Transverse colon (tissue), 4 donors: ENCODE data around the gene MAZ.
"Not testable (repeated sequence)": the region's sequence is repeated elsewhere in the genome, so short reads cannot be mapped to it uniquely, and the experiment has no call there.

Source experiments
- EP300 ChIP-seq: sonication (generic); formaldehyde crosslinking; IDR thresholded peaks from one replicate; pipeline ENCODE4 v1.6.1; 2017; ENCODE audit warnings: antibody characterized with exemption, low read depth
- POLR2A ChIP-seq: fragments of 450-650 bp; IDR thresholded peaks from one replicate; pipeline ENCODE4 v1.6.1; 2016; ENCODE audit warnings: antibody characterized with exemption, mild to moderate bottlenecking, moderate library complexity
- POLR2AphosphoS5 ChIP-seq, 3 donors: sonication (generic); formaldehyde crosslinking; IDR thresholded peaks; one replicate each; pipeline ENCODE4 v1.6.1; 2016; ENCODE audit warnings: antibody characterized with exemption in 3 of 3
- TF ChIP-seq, protein P1 (sequence below), 5 experiments: fragments of 200-600 bp in 3 of 5; fragments of 450-650 bp in 2 of 5; sonication (generic) in 3 of 5; IDR thresholded peaks; 1 replicate in 2 of 5; 2 replicates in 3 of 5; pipeline ENCODE4 v1.5.1; 2016 to 2017; ENCODE audit warnings: antibody characterized with exemption in 5 of 5, inconsistent platforms in 3 of 5, mild to moderate bottlenecking in 2 of 5, moderate library complexity in 1 of 5

- not testable (repeated sequence) for TF ChIP-seq EP300; POLR2AphosphoS5 (IDR thresholded peaks at IDR 0.05); POLR2A
- TF ChIP-seq, protein P1, sequence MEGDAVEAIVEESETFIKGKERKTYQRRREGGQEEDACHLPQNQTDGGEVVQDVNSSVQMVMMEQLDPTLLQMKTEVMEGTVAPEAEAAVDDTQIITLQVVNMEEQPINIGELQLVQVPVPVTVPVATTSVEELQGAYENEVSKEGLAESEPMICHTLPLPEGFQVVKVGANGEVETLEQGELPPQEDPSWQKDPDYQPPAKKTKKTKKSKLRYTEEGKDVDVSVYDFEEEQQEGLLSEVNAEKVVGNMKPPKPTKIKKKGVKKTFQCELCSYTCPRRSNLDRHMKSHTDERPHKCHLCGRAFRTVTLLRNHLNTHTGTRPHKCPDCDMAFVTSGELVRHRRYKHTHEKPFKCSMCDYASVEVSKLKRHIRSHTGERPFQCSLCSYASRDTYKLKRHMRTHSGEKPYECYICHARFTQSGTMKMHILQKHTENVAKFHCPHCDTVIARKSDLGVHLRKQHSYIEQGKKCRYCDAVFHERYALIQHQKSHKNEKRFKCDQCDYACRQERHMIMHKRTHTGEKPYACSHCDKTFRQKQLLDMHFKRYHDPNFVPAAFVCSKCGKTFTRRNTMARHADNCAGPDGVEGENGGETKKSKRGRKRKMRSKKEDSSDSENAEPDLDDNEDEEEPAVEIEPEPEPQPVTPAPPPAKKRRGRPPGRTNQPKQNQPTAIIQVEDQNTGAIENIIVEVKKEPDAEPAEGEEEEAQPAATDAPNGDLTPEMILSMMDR (IDR thresholded peaks at IDR 0.05) = not testable (repeated sequence)
Observed at GRCh38 chr16:29757086-29757485, 49.2 kb upstream of the MAZ start.
